Thyroid gland (tissue), 4 donors: ENCODE results near the gene C11orf24. TPM values are rescaled to one million over a fixed set of nuclear protein-coding genes. Genes with fewer than 3 reads are reported as not detected.

Experiments
- DNase-seq, 2 donors: peaks; one replicate each; pipeline ENCODE4 v3.0.0-alpha.2; 2019
- H3K27ac ChIP-seq, 3 donors: fragments of 200-600 bp; sonication (generic); 1 replicate in 2 of 3; 2 replicates in 1 of 3; pipeline ENCODE4 v1.5.1; 2016 to 2019; ENCODE audit warnings: mild to moderate bottlenecking in 1 of 3, moderate library complexity in 1 of 3
- H3K27me3 ChIP-seq: fragments of 200-600 bp; sonication (generic); one replicate; pipeline ENCODE4 v1.5.1; 2019
- H3K36me3 ChIP-seq, 2 donors: fragments of 200-600 bp; sonication (generic); one replicate each; pipeline ENCODE4 v1.5.1; 2016 to 2019
- H3K4me1 ChIP-seq, 2 donors: fragments of 200-600 bp; sonication (generic); one replicate each; pipeline ENCODE4 v1.5.1; 2017 to 2019
- H3K4me3 ChIP-seq, 3 donors: fragments of 200-600 bp; sonication (generic); replicated peaks in 1 of 3; 1 replicate in 2 of 3; 2 replicates in 1 of 3; pipeline ENCODE4 v1.5.1; 2016; ENCODE audit warnings: mild to moderate bottlenecking in 1 of 3
- H3K9me3 ChIP-seq: fragments of 200-600 bp; sonication (generic); one replicate; pipeline ENCODE4 v1.5.1; 2017
- POLR2A ChIP-seq, 2 donors: fragments of 450-650 bp; IDR thresholded peaks; one replicate each; pipeline ENCODE4 v1.6.1; 2017; ENCODE audit warnings: antibody characterized with exemption in 2 of 2, mild to moderate bottlenecking in 2 of 2, moderate library complexity in 1 of 2
- WGBS, 2 donors: methylation state at CpG; one replicate each; pipeline ENCODE4 v1.1.5; 2017; 5-methylcytosine and 5-hydroxymethylcytosine counted together
- intact Hi-C: fragments of 100-400 bp; cut with DNase I; formaldehyde crosslinking; loops from one replicate; pipeline ENCODE4 v1.15.1; 2023
- total RNA-seq, 4 donors: library from RNA; depleted of rRNA; stranded (reverse); fragments of >200 nt; gene quantifications; one replicate each; pipeline ENCODE4 v1.2.3, GENCODE V29; 2016
- TF ChIP-seq, protein P1 (sequence below), 6 experiments: fragments of 200-600 bp in 3 of 6; fragments of 450-650 bp in 3 of 6; sonication (generic) in 3 of 6; IDR thresholded peaks; one replicate each; pipeline ENCODE4 v1.5.1; 2016 to 2019; ENCODE audit warnings: antibody characterized with exemption in 6 of 6, mild to moderate bottlenecking in 2 of 6, inconsistent platforms in 1 of 6, moderate library complexity in 1 of 6

C11orf24 gene
- total RNA-seq, 4 donors from 2014 or later = 12.4 to 28.3 (median 24.4) TPM

- WGBS, 2 donors = 63 to 80% methylated on average over 13 to 16 of the region's 58 CpGs
- intact Hi-C loops = loop anchor here (10.0 kb wide), 1 partner anchor 210 kb away; the partner anchor contains the start of gene UNC93B1
Measured at GRCh38 chr11:68214173-68215086, 57.3 kb downstream of the C11orf24 start.

GRCh38 chr11:68213555-68214172 lies 58.1 kb downstream of the C11orf24 start:
- no peaks in the 10 kb centered on the region for H3K9me3 ChIP-seq

More at GRCh38 chr11:68214173-68215086, 57.3 kb downstream of the C11orf24 start:
- Histone ChIP-seq H3K27ac (peak overlapping the region; percentile 96 to 98 (median 97)), H3K4me3 (peak overlapping the region; percentile 58 to 87 (median 74)), H3K36me3 (no peaks in the 10 kb centered on the region), H3K27me3 (no peaks in the 10 kb centered on the region), H3K4me1 (peaks cover 26 to 27% of the 10 kb centered on the region in 2 donors), H3K9me3 (no peaks in the 10 kb centered on the region)
- no peak for TF ChIP-seq POLR2A (IDR thresholded peaks at IDR 0.05)
- TF ChIP-seq, protein P1, sequence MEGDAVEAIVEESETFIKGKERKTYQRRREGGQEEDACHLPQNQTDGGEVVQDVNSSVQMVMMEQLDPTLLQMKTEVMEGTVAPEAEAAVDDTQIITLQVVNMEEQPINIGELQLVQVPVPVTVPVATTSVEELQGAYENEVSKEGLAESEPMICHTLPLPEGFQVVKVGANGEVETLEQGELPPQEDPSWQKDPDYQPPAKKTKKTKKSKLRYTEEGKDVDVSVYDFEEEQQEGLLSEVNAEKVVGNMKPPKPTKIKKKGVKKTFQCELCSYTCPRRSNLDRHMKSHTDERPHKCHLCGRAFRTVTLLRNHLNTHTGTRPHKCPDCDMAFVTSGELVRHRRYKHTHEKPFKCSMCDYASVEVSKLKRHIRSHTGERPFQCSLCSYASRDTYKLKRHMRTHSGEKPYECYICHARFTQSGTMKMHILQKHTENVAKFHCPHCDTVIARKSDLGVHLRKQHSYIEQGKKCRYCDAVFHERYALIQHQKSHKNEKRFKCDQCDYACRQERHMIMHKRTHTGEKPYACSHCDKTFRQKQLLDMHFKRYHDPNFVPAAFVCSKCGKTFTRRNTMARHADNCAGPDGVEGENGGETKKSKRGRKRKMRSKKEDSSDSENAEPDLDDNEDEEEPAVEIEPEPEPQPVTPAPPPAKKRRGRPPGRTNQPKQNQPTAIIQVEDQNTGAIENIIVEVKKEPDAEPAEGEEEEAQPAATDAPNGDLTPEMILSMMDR (IDR thresholded peaks at IDR 0.05) = no peak
- peak in 1 of 2 donors; percentile 21 for DNase-seq

GRCh38 chr11:68213135-68213515 lies 58.6 kb downstream of the C11orf24 start, which contains the start of gene KMT5B:
TSS of gene KMT5B (minus strand) at chr11:68213296. CDS start at chr11:68190076, 23,220 bp downstream.
- Histone ChIP-seq H3K4me1 (peaks cover 34 to 36% of the 10 kb centered on the region in 2 donors), H3K4me3 (peak within 1 kb of the TSS; percentile 58 to 97 (median 74)), H3K27ac (peak within 1 kb of the TSS; percentile 96 to 98 (median 97)), H3K9me3 (no peaks in the 10 kb centered on the region), H3K36me3 (no peaks in the 10 kb centered on the region), H3K27me3 (no peaks in the 10 kb centered on the region)
- intact Hi-C loops = loop anchor here (10.0 kb wide), 1 partner anchor 208 kb away; the partner anchor contains the start of gene UNC93B1
- TF ChIP-seq, protein P1 (IDR thresholded peaks at IDR 0.05) = no peak
- no peak for TF ChIP-seq POLR2A (IDR thresholded peaks at IDR 0.05)
- DNase-seq = peak in 1 of 2 donors; percentile 55
- 0 to 1% methylated on average over 8 to 16 of the region's 60 CpGs for whole genome bisulfite sequencing, 2 donors

More at GRCh38 chr11:68213555-68214172, 58.1 kb downstream of the C11orf24 start:
- peak overlapping the region; percentile 58 to 87 (median 74) for H3K4me3 ChIP-seq
- H3K27me3 ChIP-seq = no peaks in the 10 kb centered on the region
- H3K4me1 ChIP-seq = peaks cover 31 to 32% of the 10 kb centered on the region in 2 donors
- WGBS, 2 donors = 0% methylated on average over 30 of the region's 90 CpGs; no CpG with 5 or more reads in 1 of the 2 donors
- peak; percentile 87 to 89 for TF ChIP-seq POLR2A (IDR thresholded peaks at IDR 0.05)
- TF ChIP-seq, protein P1 (IDR thresholded peaks at IDR 0.05) = peak in 1 of 6 experiments; percentile 26
- peak; percentile 87 to 91 for DNase-seq
- intact Hi-C loops = loop anchor here (10.0 kb wide), 1 partner anchor 209 kb away; the partner anchor contains the start of gene UNC93B1
- H3K27ac ChIP-seq = peak overlapping the region; percentile 96 to 98 (median 97)
- no peaks in the 10 kb centered on the region for H3K36me3 ChIP-seq

- TF ChIP-seq, protein P1 (IDR thresholded peaks at IDR 0.05) = peak in 3 of 6 experiments; percentile 34 to 52 (median 51)
- peak in 1 of 2 donors; percentile 46 for TF ChIP-seq POLR2A (IDR thresholded peaks at IDR 0.05)
- Histone ChIP-seq H3K27me3 (no peaks in the 10 kb centered on the region), H3K4me3 (peak overlapping the region; percentile 43 to 97 (median 74)), H3K4me1 (peaks cover 34 to 37% of the 10 kb centered on the region in 2 donors), H3K9me3 (no peaks in the 10 kb centered on the region), H3K27ac (peak overlapping the region; percentile 96 to 98 (median 97)), H3K36me3 (no peaks in the 10 kb centered on the region)
- intact Hi-C loops = loop anchor here (10.0 kb wide), 1 partner anchor 208 kb away; the partner anchor contains the start of gene UNC93B1
- peak; percentile 67 to 70 for DNase-seq
- 0 to 1% methylated on average over 33 to 48 of the region's 80 CpGs for WGBS, 2 donors
Measured at GRCh38 chr11:68212421-68213134, 59.2 kb downstream of the C11orf24 start.
